Measurements from ENCODE around the gene TBATA. TPM values are rescaled to one million over a fixed set of nuclear protein-coding genes. Genes with fewer than 3 reads are reported as not detected.

The TBATA gene
- total RNA-seq: not detected in 2 replicates

GRCh38 chr10:70785190-70785589 is at the start of gene TBATA:
TSS of gene TBATA (minus strand) at chr10:70785377. CDS start at chr10:70783379, 1,998 bp downstream.

GRCh38 chr10:70815504-70816219 is 30.5 kb upstream of the TBATA start, which contains the start of gene SGPL1:
TSS of gene SGPL1 (plus strand) at chr10:70815948. CDS start at chr10:70816854, 906 bp downstream.

Other genes with a start within 250 kb of the TBATA start
- gene PRF1, start 182.6 kb downstream of the TBATA start, total RNA-seq: not detected in 2 replicates
- under 0.01 and 0.18 TPM in 2 replicates for gene ADAMTS14, start 112.9 kb downstream of the TBATA start, total RNA-seq
- gene SGPL1, start 30.6 kb upstream of the TBATA start, total RNA-seq: 15.6 and 23.4 TPM in 2 replicates
- gene PCBD1, start 103.2 kb upstream of the TBATA start, total RNA-seq: 51.0 and 53.3 TPM in 2 replicates